HepG2 (cell line): ENCODE measurements around the gene MEX3C. TPM values are rescaled to one million over a fixed set of nuclear protein-coding genes. Genes with fewer than 3 reads are reported as not detected.
A peak's percentile ranks its signal among the peaks of the same experiment; 100 is the strongest.

Experiments
- ATAC-seq: fragments of 200-7000 bp; cut with Tn5 transposase; 3 replicates; pipeline ENCODE4 v1.9.1; 2020; ENCODE audit warnings: mild to moderate bottlenecking, moderate library complexity
- BruUV-seq: library from RNA; stranded (reverse); fragments of 400-500 nt; replicated peaks from 2 replicates; lab custom pipeline; 2021; lab: Mats Ljungman, UMichigan
- CTCF ChIA-PET: fragments of 300-600 bp; formaldehyde crosslinking; extraction: SDS; loops from one replicate; lab custom pipeline; 2021; ENCODE audit warnings: low total read pairs, inconsistent platforms, low intra/inter-chr PET ratio; lab: Yijun Ruan, JAX
- POLR2A ChIA-PET: fragments of 350-600 bp; sonication (Branson Sonifier 250); formaldehyde crosslinking; loops from one replicate; lab custom pipeline; 2020; ENCODE audit warnings: antibody characterized with exemption, inconsistent platforms; lab: Yijun Ruan, JAX
- DNase-seq: peaks from one replicate; pipeline ENCODE4 v3.0.0-alpha.2; 2015; ENCODE audit warnings: low spot score
- FAIRE-seq: peaks from 3 replicates; lab custom pipeline; 2011; peaks lifted over from hg19 to GRCh38; lab: Jason Lieb, UNC
- H2AFZ ChIP-seq: one replicate; pipeline ENCODE4 v1.6.1; 2011; ENCODE audit warnings: low read length, inconsistent platforms
- H3K27ac ChIP-seq: fragments of 300-600 bp; 3 replicates; pipeline ENCODE4 v1.8.0; 2011; ENCODE audit warnings: mixed run types, mild to moderate bottlenecking, mixed read lengths, low read length, inconsistent platforms; ENCODE audit not compliant: insufficient read depth; ENCODE audit errors: extremely low read length
- H3K27me3 ChIP-seq, 2 experiments: fragments of 200-600 bp in 1 of 2; 2 replicates in 1 of 2; 3 replicates in 1 of 2; pipeline versions ENCODE4 v1.6.0 to v1.8.0; 2011; ENCODE audit warnings: low read length in 2 of 2, mild to moderate bottlenecking in 2 of 2, moderate library complexity in 2 of 2, inconsistent platforms in 1 of 2; ENCODE audit not compliant: insufficient read depth in 2 of 2, control insufficient read depth in 1 of 2
- H3K36me3 ChIP-seq, 2 experiments: fragments of 200-600 bp in 1 of 2; replicated peaks in 1 of 2; 2 replicates in 1 of 2; 3 replicates in 1 of 2; pipeline versions ENCODE4 v1.5.1 to v1.8.0; 2011; ENCODE audit warnings: low read length in 2 of 2, inconsistent platforms in 1 of 2; ENCODE audit not compliant: insufficient read depth in 2 of 2, control insufficient read depth in 1 of 2
- H3K4me1 ChIP-seq: 2 replicates; pipeline ENCODE4 v1.5.1; 2012; ENCODE audit warnings: low read length, inconsistent platforms; ENCODE audit not compliant: insufficient read depth
- H3K4me2 ChIP-seq: 2 replicates; pipeline ENCODE4 v1.6.0; 2011; ENCODE audit warnings: low read depth, low read length, inconsistent platforms
- H3K4me3 ChIP-seq, 3 experiments: fragments of 200-600 bp in 1 of 3; sonication (generic), shearing (Covaris generic) in 1 of 3; replicated peaks in 1 of 3; 2 replicates each; pipeline ENCODE4 v1.5.1; 2011 to 2016; ENCODE audit warnings: low read length in 3 of 3, inconsistent platforms in 2 of 3, low read depth in 2 of 3, mild to moderate bottlenecking in 2 of 3, control low read depth in 1 of 3, mixed read lengths in 1 of 3; ENCODE audit not compliant: insufficient read depth in 1 of 3
- H3K79me2 ChIP-seq: one replicate; pipeline ENCODE4 v1.6.1; 2011; ENCODE audit warnings: low read length, inconsistent platforms; ENCODE audit not compliant: insufficient read depth
- H3K9ac ChIP-seq: 2 replicates; pipeline ENCODE4 v1.6.0; 2011; ENCODE audit warnings: mild to moderate bottlenecking, low read depth, low read length, inconsistent platforms; ENCODE audit not compliant: insufficient read depth
- H3K9me3 ChIP-seq: 2 replicates; pipeline ENCODE4 v1.5.1; 2012; ENCODE audit warnings: mild to moderate bottlenecking, low read length
- H4K20me1 ChIP-seq: 2 replicates; pipeline ENCODE4 v1.6.0; 2011; ENCODE audit warnings: inconsistent platforms, mild to moderate bottlenecking, low read length, moderate library complexity; ENCODE audit not compliant: insufficient read depth
- HIC2 ChIP-seq: sonication (generic); formaldehyde crosslinking; IDR thresholded peaks from 2 replicates; pipeline ENCODE4 v1.9.0; 2022; ENCODE audit warnings: low read depth, missing genetic modification reagents
- HNF4A ChIP-seq: sonication (generic); formaldehyde crosslinking; IDR thresholded peaks from 2 replicates; pipeline ENCODE4 v1.4.0; 2020; ENCODE audit warnings: missing genetic modification reagents
- HNF4G ChIP-seq, 2 experiments: sonication (generic) in 1 of 2; formaldehyde crosslinking in 1 of 2; IDR thresholded peaks; 2 replicates each; pipeline versions ENCODE4 v1.4.0 to v1.6.1; 2011 to 2020; ENCODE audit warnings: borderline replicate concordance in 2 of 2, low read depth in 2 of 2, mild to moderate bottlenecking in 2 of 2, low read length in 1 of 2, missing genetic modification reagents in 1 of 2, moderate library complexity in 1 of 2
- POGK ChIP-seq: sonication (generic); formaldehyde crosslinking; conservative IDR thresholded peaks from 2 replicates; pipeline ENCODE4 v1.8.0; 2022; ENCODE audit warnings: mild to moderate bottlenecking, moderate library complexity, missing genetic modification reagents
- RARA ChIP-seq: IDR thresholded peaks from 2 replicates; pipeline ENCODE4 v1.6.1; 2016; ENCODE audit warnings: missing genetic modification reagents, missing compliant biosample characterization
- RXRA ChIP-seq: sonication (generic); formaldehyde crosslinking; IDR thresholded peaks from 2 replicates; pipeline ENCODE4 v1.5.1; 2020; ENCODE audit warnings: missing genetic modification reagents
- RXRB ChIP-seq: IDR thresholded peaks from 2 replicates; pipeline ENCODE4 v1.6.1; 2016; ENCODE audit warnings: borderline replicate concordance, missing genetic modification reagents, missing compliant biosample characterization
- SMARCC2 ChIP-seq: fragments of 450-650 bp; IDR thresholded peaks from 2 replicates; pipeline ENCODE4 v1.6.1; 2017; ENCODE audit warnings: antibody characterized with exemption, mild to moderate bottlenecking
- ZNF253 ChIP-seq: sonication (generic); formaldehyde crosslinking; IDR thresholded peaks from 2 replicates; pipeline ENCODE4 v1.8.0; 2022; ENCODE audit warnings: mild to moderate bottlenecking, missing genetic modification reagents, borderline replicate concordance
- ZSCAN5A ChIP-seq: sonication (generic); formaldehyde crosslinking; IDR thresholded peaks from 2 replicates; pipeline ENCODE4 v1.8.0; 2022; ENCODE audit warnings: mild to moderate bottlenecking, missing genetic modification reagents, borderline replicate concordance
- WGBS: methylation state at CpG from one replicate; pipeline ENCODE4 v1.1.6; 2017; ENCODE audit warnings: low lambda C conversion rate; 5-methylcytosine and 5-hydroxymethylcytosine counted together
- in situ Hi-C: cut with HindIII; loops from 2 replicates; pipeline ENCODE4 v1.10.0; 2017; ENCODE audit warnings: low pct_unique_long_range_greater_than_20kb; ENCODE audit not compliant: extremely low pct_ligation_motif_present
- intact Hi-C: fragments of 100-400 bp; cut with micrococcal nuclease; formaldehyde crosslinking; loops from one replicate; pipeline ENCODE4 v1.10.0; 2022; ENCODE audit not compliant: unreplicated experiment
- polyA plus RNA-seq, 8 experiments: library from polyadenylated mRNA; depleted of rRNA in 3 of 8; stranded (reverse) in 7 of 8; unstranded in 1 of 8; fragments of >200 nt; fragmentation: Illumina TruSeq in 4 of 8; extraction: Trizol in 4 of 8; gene quantifications; 2 replicates each; pipeline versions ENCODE4 v1.2.1 to v1.2.3, GENCODE V29; 2011 to 2016; ENCODE audit warnings: low read depth in 4 of 8, missing spikeins in 1 of 8, mixed read lengths in 1 of 8; ENCODE audit not compliant: insufficient read depth in 1 of 8
- total RNA-seq, 5 experiments: library from RNA; depleted of rRNA; stranded (reverse); fragments of >200 nt; fragmentation: Illumina TruSeq; extraction: Trizol; gene quantifications; 2 replicates each; pipeline ENCODE4 v1.2.3, GENCODE V29; 2016; ENCODE audit warnings: low read depth in 1 of 5

The MEX3C gene
- total and polyA plus RNA-seq, 2 of the 13 experiments (the other 11 are each of a cell fraction or from before 2014, with no cell fraction given), result 34.8 to 36.4 TPM

GRCh38 chr18:51150113-51150700 is 47.3 kb downstream of the MEX3C start:
- H3K79me2 ChIP-seq, result no peaks in the 10 kb centered on the region
- in situ Hi-C loops, result no loop called here
- CTCF ChIA-PET, result no interaction called here
- FAIRE-seq (no peak), ATAC-seq (peak; percentile 68), DNase-seq (no peak)
- no peak overlapping the region for H2AFZ ChIP-seq
- H4K20me1 ChIP-seq, result no peaks in the 10 kb centered on the region
- POLR2A ChIA-PET, result interaction anchor here (0.6 kb wide), 1 partner anchor 48 kb away, joined by 3 read pairs; the partner anchor contains the start of gene MEX3C
- H3K9ac ChIP-seq, result no peak overlapping the region
- H3K27ac ChIP-seq, result no peak overlapping the region
- no peaks in the 10 kb centered on the region for H3K36me3 ChIP-seq
- TF ChIP-seq RXRB (CRISPR knock-in tag), result no peak
- TF ChIP-seq HNF4G (IDR thresholded peaks at IDR 0.05; ENCODE audit: borderline replicate concordance, low read depth, low read length), result 0 out of 2 replicates have a peak, but pooled peaks have one; percentile 12
- no peak for TF ChIP-seq HNF4G (CRISPR knock-in tag; IDR thresholded peaks at IDR 0.05; ENCODE audit: borderline replicate concordance, low read depth)
- TF ChIP-seq HIC2 (CRISPR knock-in tag), result no peak
- TF ChIP-seq SMARCC2, result no peak
- no peak for TF ChIP-seq ZSCAN5A (CRISPR knock-in tag)
- TF ChIP-seq HNF4A, result peak; percentile 40; the same call in 1 of the 2 replicates
- 0 out of 2 replicates have a peak, but pooled peaks have one; percentile 35 for TF ChIP-seq RXRA
- no peak for TF ChIP-seq ZNF253 (CRISPR knock-in tag)
- TF ChIP-seq RARA (CRISPR knock-in tag), result 0 out of 2 replicates have a peak, but pooled peaks have one; percentile 17
- TF ChIP-seq POGK (CRISPR knock-in tag), result no peak
- WGBS, result 33% methylated on average over 5 of the region's 6 CpGs
- intact Hi-C loops, result no loop called here
- H3K4me2 ChIP-seq, result no peak overlapping the region
- no peaks in the 10 kb centered on the region for H3K4me1 ChIP-seq
- H3K27me3 ChIP-seq, result no peaks in the 10 kb centered on the region
- H3K9me3 ChIP-seq, result no peaks in the 10 kb centered on the region
- no TSS peak for BruUV-seq
- no peak overlapping the region for H3K4me3 ChIP-seq
